Transverse colon (tissue), 4 donors: Measurements from ENCODE around the gene ADCY2.

Source experiments
- EP300 ChIP-seq: sonication (generic); formaldehyde crosslinking; IDR thresholded peaks from one replicate; pipeline ENCODE4 v1.6.1; 2017; ENCODE audit warnings: antibody characterized with exemption, low read depth
- POLR2A ChIP-seq: fragments of 450-650 bp; IDR thresholded peaks from one replicate; pipeline ENCODE4 v1.6.1; 2016; ENCODE audit warnings: antibody characterized with exemption, mild to moderate bottlenecking, moderate library complexity
- POLR2AphosphoS5 ChIP-seq, 3 donors: sonication (generic); formaldehyde crosslinking; IDR thresholded peaks; one replicate each; pipeline ENCODE4 v1.6.1; 2016; ENCODE audit warnings: antibody characterized with exemption in 3 of 3
- TF ChIP-seq, protein P1 (sequence below), 5 experiments: fragments of 200-600 bp in 3 of 5; fragments of 450-650 bp in 2 of 5; sonication (generic) in 3 of 5; IDR thresholded peaks; 1 replicate in 2 of 5; 2 replicates in 3 of 5; pipeline ENCODE4 v1.5.1; 2016 to 2017; ENCODE audit warnings: antibody characterized with exemption in 5 of 5, inconsistent platforms in 3 of 5, mild to moderate bottlenecking in 2 of 5, moderate library complexity in 1 of 5

DNA sequence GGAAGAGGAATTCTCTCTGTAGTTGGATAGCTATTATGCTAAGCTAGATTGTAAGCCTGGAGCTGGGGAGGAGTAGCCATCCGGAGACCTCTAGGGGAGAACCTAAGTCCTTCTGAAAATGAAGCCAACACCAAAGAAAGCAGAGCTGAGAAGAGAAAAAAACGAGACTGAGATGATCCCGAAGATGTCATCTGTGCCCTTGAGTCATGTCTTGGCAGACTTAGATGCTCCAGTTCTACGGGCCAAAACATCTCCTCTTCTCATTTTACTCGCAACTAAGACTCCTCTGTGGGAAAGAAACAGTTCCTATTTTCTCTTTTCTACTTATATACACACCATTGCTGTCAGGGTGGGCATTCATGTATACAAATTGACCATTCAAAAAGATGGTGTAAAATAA lies 34.3 kb upstream of the ADCY2 start:
- TF ChIP-seq EP300 = no peak
- TF ChIP-seq, protein P1, sequence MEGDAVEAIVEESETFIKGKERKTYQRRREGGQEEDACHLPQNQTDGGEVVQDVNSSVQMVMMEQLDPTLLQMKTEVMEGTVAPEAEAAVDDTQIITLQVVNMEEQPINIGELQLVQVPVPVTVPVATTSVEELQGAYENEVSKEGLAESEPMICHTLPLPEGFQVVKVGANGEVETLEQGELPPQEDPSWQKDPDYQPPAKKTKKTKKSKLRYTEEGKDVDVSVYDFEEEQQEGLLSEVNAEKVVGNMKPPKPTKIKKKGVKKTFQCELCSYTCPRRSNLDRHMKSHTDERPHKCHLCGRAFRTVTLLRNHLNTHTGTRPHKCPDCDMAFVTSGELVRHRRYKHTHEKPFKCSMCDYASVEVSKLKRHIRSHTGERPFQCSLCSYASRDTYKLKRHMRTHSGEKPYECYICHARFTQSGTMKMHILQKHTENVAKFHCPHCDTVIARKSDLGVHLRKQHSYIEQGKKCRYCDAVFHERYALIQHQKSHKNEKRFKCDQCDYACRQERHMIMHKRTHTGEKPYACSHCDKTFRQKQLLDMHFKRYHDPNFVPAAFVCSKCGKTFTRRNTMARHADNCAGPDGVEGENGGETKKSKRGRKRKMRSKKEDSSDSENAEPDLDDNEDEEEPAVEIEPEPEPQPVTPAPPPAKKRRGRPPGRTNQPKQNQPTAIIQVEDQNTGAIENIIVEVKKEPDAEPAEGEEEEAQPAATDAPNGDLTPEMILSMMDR (IDR thresholded peaks at IDR 0.05) = no peak
- TF ChIP-seq POLR2AphosphoS5 (IDR thresholded peaks at IDR 0.05) = no peak
- TF ChIP-seq POLR2A = no peak
